Muscle of leg (tissue), 16 donors: Measurements from ENCODE around the gene PLCD3. TPM values are rescaled to one million over a fixed set of nuclear protein-coding genes. Genes with fewer than 3 reads are reported as not detected.

ENCODE experiments used
- DNase-seq: peaks from one replicate; pipeline ENCODE4 v3.0.0; 2013
- H3K27ac ChIP-seq: one replicate; pipeline ENCODE4 v1.5.1; 2013; ENCODE audit warnings: mild to moderate bottlenecking, low read length, control low read depth
- H3K27me3 ChIP-seq: one replicate; pipeline ENCODE4 v1.6.1; 2013; ENCODE audit warnings: low read length; ENCODE audit not compliant: control insufficient read depth, insufficient read depth
- H3K36me3 ChIP-seq: one replicate; pipeline ENCODE4 v1.6.1; 2013; ENCODE audit warnings: low read length; ENCODE audit not compliant: control insufficient read depth, insufficient read depth
- H3K4me1 ChIP-seq: one replicate; pipeline ENCODE4 v1.6.1; 2013; ENCODE audit warnings: low read length; ENCODE audit not compliant: control insufficient read depth, insufficient read depth
- H3K4me3 ChIP-seq: one replicate; pipeline ENCODE4 v1.5.1; 2013; ENCODE audit warnings: low read length, control low read depth
- H3K9me3 ChIP-seq: replicated peaks from 2 replicates; pipeline ENCODE4 v1.6.1; 2013; ENCODE audit warnings: low read depth, low read length; ENCODE audit not compliant: control insufficient read depth
- WGBS: methylation state at CpG from one replicate; pipeline ENCODE4 v1.1.5; 2013; ENCODE audit warnings: missing lambda C conversion rate; ENCODE audit not compliant: insufficient coverage; 5-methylcytosine and 5-hydroxymethylcytosine counted together
- long read RNA-seq, 11 donors: transcript quantifications; one replicate each; lab custom pipeline, GENCODE V29; 2026
- polyA plus RNA-seq, 8 donors: library from polyadenylated mRNA; unstranded; fragments of 120-200 nt; gene quantifications; one replicate each; pipeline versions ENCODE4 v1.2.1 to v1.2.3, GENCODE V29; 2013; ENCODE audit warnings: inconsistent platforms in 1 of 8, low replicate concordance in 1 of 8; ENCODE audit not compliant: insufficient read length in 8 of 8, insufficient read depth in 1 of 8
- total RNA-seq: library from RNA; stranded (reverse); fragments of 120-200 nt; gene quantifications from one replicate; pipeline ENCODE4 v1.2.4, GENCODE V29; 2013

The PLCD3 gene
- total RNA-seq: 15.1 TPM
- 10 to 100 TPM; 28.9 to 53.0 (median 39.5) TPM for polyA plus RNA-seq
- long read RNA-seq, donor 1, partial matches to known transcripts: 0 of 1 reads
- long read RNA-seq, donor 1, other reads (novel, unspliced or antisense): 0 of 1 reads
- long read RNA-seq, donor 2: 0 reads
- long read RNA-seq, donor 3, full-length matches to known transcripts: 3 of 9 reads
- long read RNA-seq, donor 3, partial matches to known transcripts: 6 of 9 reads
- long read RNA-seq, donor 3, other reads (novel, unspliced or antisense): 0 of 9 reads
- long read RNA-seq, donor 4: 0 reads
- long read RNA-seq, donor 5, full-length matches to known transcripts: 2 of 2 reads
- long read RNA-seq, donor 5, partial matches to known transcripts: 0 of 2 reads
- long read RNA-seq, donor 5, other reads (novel, unspliced or antisense): 0 of 2 reads
- long read RNA-seq, donor 6, full-length matches to known transcripts: 2 of 2 reads
- long read RNA-seq, donor 6, partial matches to known transcripts: 0 of 2 reads
- long read RNA-seq, donor 6, other reads (novel, unspliced or antisense): 0 of 2 reads
- long read RNA-seq, donor 7, full-length matches to known transcripts: 1 of 1 reads
- long read RNA-seq, donor 7, partial matches to known transcripts: 0 of 1 reads
- long read RNA-seq, donor 7, other reads (novel, unspliced or antisense): 0 of 1 reads
- long read RNA-seq, donor 8: 0 reads
- long read RNA-seq, donor 9: 0 reads
- long read RNA-seq, donor 10: 0 reads
- long read RNA-seq, donor 11, full-length matches to known transcripts: 1 of 1 reads
- long read RNA-seq, donor 11, partial matches to known transcripts: 0 of 1 reads
- long read RNA-seq, donor 11, other reads (novel, unspliced or antisense): 0 of 1 reads

GRCh38 chr17:45132320-45132571 lies at the start of gene PLCD3:
Gene PLCD3 (minus strand): TSS chr17:45132515. CDS start chr17:45132410, 105 bp downstream.
- Histone ChIP-seq H3K4me1 (peaks cover 68% of the 10 kb centered on the region), H3K27me3 (no peaks in the 10 kb centered on the region), H3K4me3 (peak within 1 kb of the TSS; percentile 87), H3K36me3 (no peaks in the 10 kb centered on the region), H3K27ac (peak within 1 kb of the TSS; percentile 99), H3K9me3 (no peaks in the 10 kb centered on the region)
- no peak for DNase-seq
- 2% methylated on average over 19 of the region's 36 CpGs for WGBS

GRCh38 chr17:45177563-45177962 lies 45.2 kb upstream of the PLCD3 start:
- Histone ChIP-seq H3K9me3 (no peaks in the 10 kb centered on the region), H3K4me3 (no peak overlapping the region), H3K4me1 (peaks cover 11% of the 10 kb centered on the region), H3K36me3 (no peaks in the 10 kb centered on the region), H3K27me3 (no peaks in the 10 kb centered on the region), H3K27ac (no peak overlapping the region)
- no CpG with 5 or more reads among the region's 7 CpGs for WGBS
- DNase-seq: no peak

GRCh38 chr17:45175759-45176115 lies 43.4 kb upstream of the PLCD3 start:
- Histone ChIP-seq H3K27ac (no peak overlapping the region), H3K4me3 (no peak overlapping the region), H3K4me1 (peaks cover 30% of the 10 kb centered on the region), H3K36me3 (no peaks in the 10 kb centered on the region), H3K9me3 (no peaks in the 10 kb centered on the region), H3K27me3 (no peaks in the 10 kb centered on the region)
- no CpG with 5 or more reads among the region's 3 CpGs for WGBS
- no peak for DNase-seq

GRCh38 chr17:45172541-45173286 lies 40.4 kb upstream of the PLCD3 start:
- Histone ChIP-seq H3K9me3 (no peaks in the 10 kb centered on the region), H3K27me3 (no peaks in the 10 kb centered on the region), H3K4me1 (peaks cover 47% of the 10 kb centered on the region), H3K4me3 (peak overlapping the region; percentile 41), H3K36me3 (peaks cover 12% of the 10 kb centered on the region), H3K27ac (peak overlapping the region; percentile 94)
- 29% methylated on average over 8 of the region's 10 CpGs for WGBS
- peak; percentile 91 for DNase-seq

- Histone ChIP-seq H3K27me3 (no peaks in the 10 kb centered on the region), H3K36me3 (peaks cover 12% of the 10 kb centered on the region), H3K4me1 (peaks cover 47% of the 10 kb centered on the region), H3K27ac (peak overlapping the region; percentile 94), H3K4me3 (peak overlapping the region; percentile 25), H3K9me3 (no peaks in the 10 kb centered on the region)
- WGBS: no CpG with 5 or more reads among the region's 5 CpGs
- no peak for DNase-seq
These were observed 39.9 kb upstream of the PLCD3 start for GRCh38 chr17:45172232-45172540.

- H3K9me3 ChIP-seq: no peaks in the 10 kb centered on the region
- peak overlapping the region; percentile 34 for H3K4me3 ChIP-seq
- H3K27ac ChIP-seq: peak overlapping the region; percentile 94
- 22% methylated on average over 8 of the region's 20 CpGs for WGBS
- H3K4me1 ChIP-seq: peaks cover 47% of the 10 kb centered on the region
- no peaks in the 10 kb centered on the region for H3K27me3 ChIP-seq
- DNase-seq: peak; percentile 94
- H3K36me3 ChIP-seq: peaks cover 12% of the 10 kb centered on the region
These were observed 39.3 kb upstream of the PLCD3 start for GRCh38 chr17:45171338-45172231.

GRCh38 chr17:45170931-45171337 lies 38.6 kb upstream of the PLCD3 start:
- H3K9me3 ChIP-seq: no peaks in the 10 kb centered on the region
- WGBS: 57% methylated on average over 3 of the region's 5 CpGs
- H3K36me3 ChIP-seq: peaks cover 12% of the 10 kb centered on the region
- H3K4me3 ChIP-seq: peak overlapping the region; percentile 34
- H3K27ac ChIP-seq: peak overlapping the region; percentile 94
- H3K27me3 ChIP-seq: no peaks in the 10 kb centered on the region
- peak; percentile 93 for DNase-seq
- H3K4me1 ChIP-seq: peaks cover 42% of the 10 kb centered on the region

- H3K4me3 ChIP-seq: no peak overlapping the region
- WGBS: 77% methylated on average over 3 of the region's 12 CpGs
These were observed 38.1 kb upstream of the PLCD3 start for GRCh38 chr17:45170280-45170930.

More at GRCh38 chr17:45170280-45170930, 38.1 kb upstream of the PLCD3 start:
- no peak for DNase-seq
- Histone ChIP-seq H3K9me3 (no peaks in the 10 kb centered on the region), H3K4me1 (peaks cover 42% of the 10 kb centered on the region), H3K27me3 (no peaks in the 10 kb centered on the region), H3K36me3 (peaks cover 12% of the 10 kb centered on the region), H3K27ac (peak overlapping the region; percentile 94)
